Lower lobe of right lung (tissue), 2 donors: Measurements from ENCODE around the gene KIRREL1. TPM values are rescaled to one million over a fixed set of nuclear protein-coding genes. Genes with fewer than 3 reads are reported as not detected.

ENCODE experiments used
- ATAC-seq, 2 donors: fragments of 200-7000 bp; cut with Tn5 transposase; one replicate each; pipeline ENCODE4 v1.9.1; 2020 to 2022; ENCODE audit warnings: mild to moderate bottlenecking in 2 of 2, moderate library complexity in 2 of 2
- DNase-seq: peaks from one replicate; pipeline ENCODE4 v3.0.0-alpha.2; 2020
- H3K27ac ChIP-seq: fragments of 200-600 bp; one replicate; pipeline ENCODE4 v1.8.0; 2022
- H3K27me3 ChIP-seq: fragments of 200-600 bp; one replicate; pipeline ENCODE4 v1.8.0; 2022; ENCODE audit warnings: low read depth
- H3K36me3 ChIP-seq: fragments of 200-600 bp; one replicate; pipeline ENCODE4 v1.8.0; 2022; ENCODE audit warnings: mild to moderate bottlenecking
- H3K4me1 ChIP-seq: fragments of 200-600 bp; one replicate; pipeline ENCODE4 v1.8.0; 2022
- H3K4me3 ChIP-seq: fragments of 200-600 bp; one replicate; pipeline ENCODE4 v1.8.0; 2022; ENCODE audit warnings: mild to moderate bottlenecking
- H3K9me3 ChIP-seq: fragments of 200-600 bp; one replicate; pipeline ENCODE4 v1.8.0; 2022
- CTCF ChIP-seq: fragments of 200-600 bp; IDR thresholded peaks from one replicate; pipeline ENCODE4 v1.8.0; 2022; ENCODE audit warnings: antibody characterized with exemption, mild to moderate bottlenecking
- intact Hi-C: fragments of 100-400 bp; cut with DNase I; formaldehyde crosslinking; loops from one replicate; pipeline ENCODE4 v1.11.0; 2022
- total RNA-seq: library from RNA; stranded (reverse); fragmentation: NEBNext Ultra II Directional; extraction: Animal tissue kit (Norgen Biotek cat#: 25700); gene quantifications from one replicate; pipeline ENCODE4 v1.2.1, GENCODE V29; 2021
- donor health status: DM: no; HTN: yes; CAD: no; lungs with severe emphysema.

Gene KIRREL1
- total RNA-seq, 1 donor from 2014 or later = 26.9 TPM

- intact Hi-C loops = no loop called here
- DNase-seq = no peak
- TF ChIP-seq CTCF = no peak
- no peak overlapping the region for H3K4me3 ChIP-seq
- H3K27ac ChIP-seq = no peak overlapping the region
- H3K36me3 ChIP-seq = no peaks in the 10 kb centered on the region
- H3K27me3 ChIP-seq = no peaks in the 10 kb centered on the region
- no peaks in the 10 kb centered on the region for H3K9me3 ChIP-seq
- H3K4me1 ChIP-seq = no peaks in the 10 kb centered on the region
- no peak for ATAC-seq
These were observed 9.0 kb upstream of the KIRREL1 start for GRCh38 chr1:157984469-157984868.

DNA sequence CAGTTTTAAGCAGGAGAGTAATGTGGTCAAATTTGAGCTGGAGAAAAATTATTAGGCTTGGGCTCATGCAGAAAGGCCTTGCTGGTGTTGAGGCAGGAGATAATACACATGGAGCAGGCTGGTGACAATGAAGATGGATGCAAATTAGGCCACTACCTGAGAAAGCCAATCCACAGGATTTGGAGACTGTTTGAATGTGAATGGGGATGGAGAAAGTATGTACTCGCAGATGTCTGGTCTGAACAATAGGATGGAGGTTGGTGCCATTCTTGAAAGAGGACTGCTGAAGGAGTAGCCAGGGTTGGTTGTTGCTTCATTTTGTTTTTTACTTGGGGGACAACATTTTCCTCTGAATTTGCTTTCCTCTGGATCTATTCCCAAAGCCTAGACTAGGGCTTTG lies 8.0 kb upstream of the KIRREL1 start:
- ATAC-seq (no peak), DNase-seq (no peak)
- TF ChIP-seq CTCF = no peak
- Histone ChIP-seq H3K27ac (no peak overlapping the region), H3K27me3 (no peaks in the 10 kb centered on the region), H3K9me3 (no peaks in the 10 kb centered on the region), H3K4me1 (no peaks in the 10 kb centered on the region), H3K4me3 (no peak overlapping the region), H3K36me3 (no peaks in the 10 kb centered on the region)
- intact Hi-C loops = no loop called here

GRCh38 chr1:157988002-157988401 lies 5.4 kb upstream of the KIRREL1 start:
- ATAC-seq (no peak), DNase-seq (no peak)
- TF ChIP-seq CTCF = no peak
- intact Hi-C loops = no loop called here
- H3K4me1 ChIP-seq = peaks cover 7% of the 10 kb centered on the region
- peaks cover 9% of the 10 kb centered on the region for H3K27me3 ChIP-seq
- H3K36me3 ChIP-seq = no peaks in the 10 kb centered on the region
- no peaks in the 10 kb centered on the region for H3K9me3 ChIP-seq
- H3K4me3 ChIP-seq = no peak overlapping the region
- H3K27ac ChIP-seq = no peak overlapping the region

GRCh38 chr1:157992031-157992832 lies 1.2 kb upstream of the KIRREL1 start:
- TF ChIP-seq CTCF = peak; percentile 93
- no peak for DNase-seq
- no peak overlapping the region for H3K4me3 ChIP-seq
- peak; percentile 75 to 80 for ATAC-seq
- intact Hi-C loops = loop anchor here (10.0 kb wide), 1 partner anchor 103 kb away; no protein-coding TSS in a partner anchor
- H3K36me3 ChIP-seq = no peaks in the 10 kb centered on the region
- H3K9me3 ChIP-seq = no peaks in the 10 kb centered on the region
- H3K27me3 ChIP-seq = peaks cover 19% of the 10 kb centered on the region
- peaks cover 18% of the 10 kb centered on the region for H3K4me1 ChIP-seq
- peak overlapping the region; percentile 41 for H3K27ac ChIP-seq

- Histone ChIP-seq H3K27ac (peak overlapping the region; percentile 41), H3K4me3 (peak overlapping the region; percentile 80), H3K36me3 (no peaks in the 10 kb centered on the region), H3K4me1 (peaks cover 18% of the 10 kb centered on the region), H3K27me3 (peaks cover 19% of the 10 kb centered on the region), H3K9me3 (no peaks in the 10 kb centered on the region)
- DNase-seq = no peak
- TF ChIP-seq CTCF = no peak
- intact Hi-C loops = loop anchor here (10.0 kb wide), 1 partner anchor 102 kb away; no protein-coding TSS in a partner anchor
- ATAC-seq = peak; percentile 11 to 18
These were observed 655 bp upstream of the KIRREL1 start for GRCh38 chr1:157992833-157993146.
